Liver (tissue), 9 donors: ENCODE measurements around the gene TFR2. TPM values are rescaled to one million over a fixed set of nuclear protein-coding genes. Genes with fewer than 3 reads are reported as not detected.

Source experiments
- DNase-seq: peaks from one replicate; pipeline ENCODE4 v3.0.0-alpha.2; 2017; ENCODE audit warnings: low spot score
- H3K27ac ChIP-seq, 2 donors: one replicate each; pipeline ENCODE4 v1.7.0; 2013; ENCODE audit warnings: inconsistent platforms in 2 of 2, low read length in 2 of 2, control low read depth in 1 of 2, low read depth in 1 of 2, mild to moderate bottlenecking in 1 of 2
- H3K27me3 ChIP-seq, 4 donors: one replicate each; pipeline versions ENCODE4 v1.6.1 to v1.7.0; 2013; ENCODE audit warnings: low read length in 3 of 4, inconsistent platforms in 1 of 4, mild to moderate bottlenecking in 1 of 4, moderate library complexity in 1 of 4; ENCODE audit not compliant: control insufficient read depth in 4 of 4, insufficient read depth in 4 of 4
- H3K36me3 ChIP-seq, 4 donors: one replicate each; pipeline versions ENCODE4 v1.6.1 to v1.7.0; 2013; ENCODE audit warnings: low read length in 3 of 4, mild to moderate bottlenecking in 3 of 4, low read depth in 1 of 4, moderate library complexity in 1 of 4; ENCODE audit not compliant: control insufficient read depth in 4 of 4, insufficient read depth in 3 of 4
- H3K4me1 ChIP-seq, 4 donors: one replicate each; pipeline versions ENCODE4 v1.6.1 to v1.7.0; 2013; ENCODE audit warnings: low read length in 3 of 4, mild to moderate bottlenecking in 3 of 4, moderate library complexity in 1 of 4; ENCODE audit not compliant: control insufficient read depth in 4 of 4, insufficient read depth in 4 of 4
- H3K4me3 ChIP-seq, 3 donors: one replicate each; pipeline versions ENCODE4 v1.6.1 to v1.7.0; 2013; ENCODE audit warnings: low read length in 3 of 3, control low read depth in 1 of 3, low read depth in 1 of 3, mild to moderate bottlenecking in 1 of 3
- H3K9ac ChIP-seq, 2 donors: one replicate each; pipeline ENCODE4 v1.7.0; 2013; ENCODE audit warnings: low read length in 2 of 2, mild to moderate bottlenecking in 2 of 2, moderate library complexity in 2 of 2, control low read depth in 1 of 2, low read depth in 1 of 2
- H3K9me3 ChIP-seq, 4 donors: one replicate each; pipeline versions ENCODE4 v1.6.1 to v1.7.0; 2013; ENCODE audit warnings: low read length in 3 of 4; ENCODE audit not compliant: control insufficient read depth in 4 of 4
- ATF3 ChIP-seq: IDR thresholded peaks from 2 replicates; pipeline ENCODE4 v1.6.1; 2016; ENCODE audit warnings: antibody characterized with exemption
- CTCF ChIP-seq: fragments of 150-350 bp; IDR thresholded peaks from 2 replicates; pipeline ENCODE4 v1.5.1; 2017; ENCODE audit warnings: improper control_type of control experiment, low read depth, low read length; ENCODE audit not compliant: missing input control
- EGR1 ChIP-seq, 2 donors: IDR thresholded peaks; 2 replicates each; pipeline ENCODE4 v1.6.1; 2016 to 2018; ENCODE audit warnings: antibody characterized with exemption in 2 of 2, low read depth in 2 of 2
- FOXA1 ChIP-seq: IDR thresholded peaks from 2 replicates; pipeline ENCODE4 v1.6.1; 2016; ENCODE audit warnings: antibody characterized with exemption
- FOXA2 ChIP-seq: IDR thresholded peaks from 2 replicates; pipeline ENCODE4 v1.6.1; 2016; ENCODE audit warnings: antibody characterized with exemption
- GABPA ChIP-seq, 2 donors: IDR thresholded peaks in 1 of 2; conservative IDR thresholded peaks in 1 of 2; 2 replicates each; pipeline ENCODE4 v1.6.1; 2016; ENCODE audit warnings: antibody characterized with exemption in 2 of 2, mild to moderate bottlenecking in 1 of 2, moderate library complexity in 1 of 2
- HNF4A ChIP-seq, 2 donors: conservative IDR thresholded peaks; 2 replicates each; pipeline ENCODE4 v1.6.1; 2016; ENCODE audit warnings: antibody characterized with exemption in 2 of 2, mild to moderate bottlenecking in 2 of 2
- HNF4G ChIP-seq: IDR thresholded peaks from 2 replicates; pipeline ENCODE4 v1.6.1; 2016; ENCODE audit warnings: antibody characterized with exemption
- JUND ChIP-seq, 2 donors: IDR thresholded peaks; 2 replicates each; pipeline ENCODE4 v1.6.1; 2016; ENCODE audit warnings: antibody characterized with exemption in 2 of 2
- MAX ChIP-seq: IDR thresholded peaks from 2 replicates; pipeline ENCODE4 v1.6.1; 2016; ENCODE audit warnings: antibody characterized with exemption
- NR2F2 ChIP-seq: IDR thresholded peaks from 2 replicates; pipeline ENCODE4 v1.6.1; 2016; ENCODE audit warnings: antibody characterized with exemption
- RAD21 ChIP-seq, 2 donors: IDR thresholded peaks; 2 replicates each; pipeline ENCODE4 v1.6.1; 2016; ENCODE audit warnings: antibody characterized with exemption in 2 of 2, mild to moderate bottlenecking in 2 of 2
- REST ChIP-seq: IDR thresholded peaks from 2 replicates; pipeline ENCODE4 v1.6.1; 2016; ENCODE audit warnings: antibody characterized with exemption, mild to moderate bottlenecking
- RXRA ChIP-seq, 2 donors: IDR thresholded peaks; 2 replicates each; pipeline ENCODE4 v1.6.1; 2017 to 2018; ENCODE audit warnings: antibody characterized with exemption in 2 of 2, mild to moderate bottlenecking in 1 of 2
- SP1 ChIP-seq: IDR thresholded peaks from 2 replicates; pipeline ENCODE4 v1.6.1; 2018; ENCODE audit warnings: antibody characterized with exemption, mild to moderate bottlenecking
- TAF1 ChIP-seq: conservative IDR thresholded peaks from 2 replicates; pipeline ENCODE4 v1.6.1; 2016; ENCODE audit warnings: antibody characterized with exemption, mild to moderate bottlenecking
- YY1 ChIP-seq: IDR thresholded peaks from 2 replicates; pipeline ENCODE4 v1.6.1; 2016; ENCODE audit warnings: antibody characterized with exemption, mild to moderate bottlenecking
- ZBTB33 ChIP-seq: IDR thresholded peaks from 2 replicates; pipeline ENCODE4 v1.6.1; 2016; ENCODE audit warnings: antibody characterized with exemption
- WGBS: extraction: QIAGEN DNeasy Blood & Tissue Kit; methylation state at CpG from one replicate; pipeline ENCODE4 v1.1.7; 2013; 5-methylcytosine and 5-hydroxymethylcytosine counted together
- polyA plus RNA-seq, 2 donors: library from polyadenylated mRNA; stranded (reverse) in 1 of 2; unstranded in 1 of 2; fragments of 200-250 nt in 1 of 2; fragments of >200 nt in 1 of 2; fragmentation: Nextera tagmentation in 1 of 2; extraction: Ambion mirVana in 1 of 2; gene quantifications; one replicate each; pipeline versions ENCODE4 v1.2.1 to v1.2.3, GENCODE V29; 2013 to 2015
- total RNA-seq, 2 donors: library from RNA; depleted of rRNA; stranded (reverse); fragments of >200 nt; gene quantifications; one replicate each; pipeline ENCODE4 v1.2.3, GENCODE V29; 2014
- donor health status: healthy.
- donor health status: healthy.
- donor health status: healthy.
- donor health status: healthy.
- donor health status: healthy.

TFR2 gene
- total and polyA plus RNA-seq, 4 donors, result 276 to 663 (median 356) TPM

- peak in 1 of 2 donors; percentile 35 for TF ChIP-seq RAD21 (IDR thresholded peaks at IDR 0.05)
- no peak for TF ChIP-seq FOXA2
- TF ChIP-seq RXRA (IDR thresholded peaks at IDR 0.05), result peak; percentile 70 to 84
- TF ChIP-seq CTCF, result no peak
- TF ChIP-seq TAF1, result peak; percentile 88
- TF ChIP-seq HNF4G, result no peak
- TF ChIP-seq FOXA1, result no peak
- TF ChIP-seq HNF4A (conservative IDR thresholded peaks at IDR 0.05), result peak; percentile 3 to 16
Observed at GRCh38 chr7:100611983-100612729, 29.2 kb downstream of the TFR2 start, which contains the start of gene MOSPD3 (continued).

- H3K27ac ChIP-seq, result peak overlapping the region; percentile 17 to 97
- no peaks in the 10 kb centered on the region for H3K27me3 ChIP-seq
- H3K9ac ChIP-seq, result no peak overlapping the region
- no peak overlapping the region for H3K4me3 ChIP-seq
- H3K36me3 ChIP-seq, result no peaks in the 10 kb centered on the region
- WGBS, result 92% methylated on average over 5 of the region's 5 CpGs
- peaks cover 4 to 31% (median 20%) of the 10 kb centered on the region in 4 donors for H3K4me1 ChIP-seq
- TF ChIP-seq RAD21 (IDR thresholded peaks at IDR 0.05), result no peak
- no peak for TF ChIP-seq NR2F2
- no peak for TF ChIP-seq SP1
- TF ChIP-seq MAX, result no peak
- TF ChIP-seq EGR1 (IDR thresholded peaks at IDR 0.05; ENCODE audit: low read depth in 2 of 2), result no peak
- TF ChIP-seq HNF4A (conservative IDR thresholded peaks at IDR 0.05), result no peak
- no peaks in the 10 kb centered on the region for H3K9me3 ChIP-seq
- DNase-seq, result no peak
Observed at GRCh38 chr7:100609958-100610357, 31.4 kb downstream of the TFR2 start.

- 78% methylated on average over 8 of the region's 8 CpGs for WGBS
- peaks cover 8 to 41% (median 20%) of the 10 kb centered on the region in 4 donors for H3K4me1 ChIP-seq
- no peaks in the 10 kb centered on the region for H3K27me3 ChIP-seq
- TF ChIP-seq REST (no peak), JUND (IDR thresholded peaks at IDR 0.05) (no peak), GABPA (IDR thresholded peaks at IDR 0.05 in 1 of 2, conservative IDR thresholded peaks at IDR 0.05 in 1 of 2) (no peak), ATF3 (no peak), ZBTB33 (no peak), FOXA1 (no peak), CTCF (no peak), YY1 (no peak), TAF1 (no peak), FOXA2 (no peak), MAX (no peak), SP1 (no peak), HNF4A (conservative IDR thresholded peaks at IDR 0.05) (no peak)
- H3K4me3 ChIP-seq, result no peak overlapping the region
- no peak overlapping the region for H3K27ac ChIP-seq
- H3K36me3 ChIP-seq, result no peaks in the 10 kb centered on the region
- DNase-seq, result no peak
- no peak overlapping the region for H3K9ac ChIP-seq
- no peaks in the 10 kb centered on the region for H3K9me3 ChIP-seq
Observed at GRCh38 chr7:100607111-100607510, 34.2 kb downstream of the TFR2 start.
